Activated CD4-positive, CD25-positive, alpha-beta regulatory T cell treated with anti-CD3 and anti-CD28 coated beads, Interleukin-2, amount 50 U/mL, for 24 hours (primary cell): ENCODE results near the gene FBXL5.
A peak's percentile ranks its signal among the peaks of the same experiment; 100 is the strongest.
"Not testable (repeated sequence)": the region's sequence is repeated elsewhere in the genome, so short reads cannot be mapped to it uniquely, and the experiment has no call there.

ENCODE experiments used
- ATAC-seq, 2 donors: fragments of 150-1000 bp; cut with Tn5 transposase; one replicate each; pipeline ENCODE4 v1.10.0; 2021; ENCODE audit warnings: mild to moderate bottlenecking in 1 of 2, moderate library complexity in 1 of 2

Gene FBXL5

GRCh38 chr4:15649914-15650545 is 5.1 kb downstream of the FBXL5 start:
- ATAC-seq, result peak; percentile 67 to 72

GRCh38 chr4:15648600-15648999 is 6.6 kb downstream of the FBXL5 start:
- peak in 1 of 2 donors; percentile 18 for ATAC-seq

- no peak for ATAC-seq
These were observed 16.7 kb downstream of the FBXL5 start for GRCh38 chr4:15638418-15638817.

GRCh38 chr4:15636818-15637217 is 18.3 kb downstream of the FBXL5 start:
- no peak for ATAC-seq

- ATAC-seq, result not testable (repeated sequence)
These were observed 37.8 kb downstream of the FBXL5 start for GRCh38 chr4:15617407-15617806.

GRCh38 chr4:15614891-15615290 is 40.3 kb downstream of the FBXL5 start:
- not testable (repeated sequence) for ATAC-seq

GRCh38 chr4:15612136-15612535 is 43.0 kb downstream of the FBXL5 start:
- no peak for ATAC-seq

- ATAC-seq, result no peak
These were observed 44.3 kb downstream of the FBXL5 start for GRCh38 chr4:15610855-15611254.

GRCh38 chr4:15605537-15605936 is 49.6 kb downstream of the FBXL5 start:
- no peak for ATAC-seq

GRCh38 chr4:15601862-15602261 is 53.3 kb downstream of the FBXL5 start:
- ATAC-seq, result no peak

GRCh38 chr4:15600176-15600575 is 55.0 kb downstream of the FBXL5 start:
- ATAC-seq, result no peak

- no peak for ATAC-seq
These were observed 56.5 kb downstream of the FBXL5 start for GRCh38 chr4:15598644-15599043.

- ATAC-seq, result no peak
These were observed 62.4 kb downstream of the FBXL5 start for GRCh38 chr4:15592799-15593198.

- no peak for ATAC-seq
These were observed 67.5 kb downstream of the FBXL5 start for GRCh38 chr4:15587649-15588048.

- no peak for ATAC-seq
These were observed 69.1 kb downstream of the FBXL5 start for GRCh38 chr4:15586066-15586465.

- ATAC-seq, result no peak
These were observed 69.8 kb downstream of the FBXL5 start for GRCh38 chr4:15585331-15585730.

- ATAC-seq, result no peak
These were observed 70.4 kb downstream of the FBXL5 start for GRCh38 chr4:15584785-15585184.

- no peak for ATAC-seq
These were observed 77.6 kb downstream of the FBXL5 start for GRCh38 chr4:15577508-15577907.

- ATAC-seq, result no peak
These were observed 79.2 kb downstream of the FBXL5 start for GRCh38 chr4:15575966-15576365.

- ATAC-seq, result no peak
These were observed 85.4 kb downstream of the FBXL5 start for GRCh38 chr4:15569746-15570145.

GRCh38 chr4:15568821-15569220 is 86.3 kb downstream of the FBXL5 start:
- no peak for ATAC-seq

GRCh38 chr4:15563871-15564270 is 91.3 kb downstream of the FBXL5 start:
- no peak for ATAC-seq

GRCh38 chr4:15562623-15563022 is 92.5 kb downstream of the FBXL5 start:
- no peak for ATAC-seq

- ATAC-seq, result no peak
These were observed 93.0 kb downstream of the FBXL5 start for GRCh38 chr4:15562114-15562513.

GRCh38 chr4:15558561-15558960 is 96.6 kb downstream of the FBXL5 start:
- no peak for ATAC-seq
